Ovary (tissue), 9 donors: ENCODE measurements around the gene CRTC3. TPM values are rescaled to one million over a fixed set of nuclear protein-coding genes. Genes with fewer than 3 reads are reported as not detected.
A peak's percentile ranks its signal among the peaks of the same experiment; 100 is the strongest.

Experiments used
- DNase-seq, 5 donors: peaks; one replicate each; pipeline ENCODE4 v3.0.0-alpha.2; 2019 to 2020
- H3K27ac ChIP-seq, 2 donors: fragments of 200-600 bp; one replicate each; pipeline versions ENCODE4 v1.5.1 to v1.8.0; 2019 to 2022
- H3K27me3 ChIP-seq: fragments of 200-600 bp; one replicate; pipeline ENCODE4 v1.8.0; 2022
- H3K36me3 ChIP-seq: fragments of 200-600 bp; sonication (generic); one replicate; pipeline ENCODE4 v1.5.1; 2019
- H3K4me1 ChIP-seq: one replicate; pipeline ENCODE4 v1.8.1; 2013; ENCODE audit warnings: mild to moderate bottlenecking, moderate library complexity; ENCODE audit not compliant: insufficient read depth
- H3K4me3 ChIP-seq: fragments of 200-600 bp; sonication (generic); one replicate; pipeline ENCODE4 v1.5.1; 2017
- H3K9me3 ChIP-seq, 2 donors: fragments of 200-600 bp in 1 of 2; sonication (generic) in 1 of 2; one replicate each; pipeline versions ENCODE4 v1.5.1 to v1.8.1; 2013 to 2019; ENCODE audit warnings: mild to moderate bottlenecking in 1 of 2, moderate library complexity in 1 of 2
- EP300 ChIP-seq: sonication (generic); formaldehyde crosslinking; IDR thresholded peaks from one replicate; pipeline ENCODE4 v1.6.1; 2017; ENCODE audit warnings: antibody characterized with exemption
- POLR2A ChIP-seq: fragments of 450-650 bp; IDR thresholded peaks from one replicate; pipeline ENCODE4 v1.6.1; 2017; ENCODE audit warnings: antibody characterized with exemption, mild to moderate bottlenecking, moderate library complexity
- WGBS, 3 donors: extraction: QIAGEN DNeasy Blood & Tissue Kit in 1 of 3; methylation state at CpG; one replicate each; pipeline versions ENCODE4 v1.1.5 to v1.1.7; 2013 to 2017; 5-methylcytosine and 5-hydroxymethylcytosine counted together
- intact Hi-C, 4 donors: fragments of 100-400 bp; cut with DNase I; formaldehyde crosslinking; loops; one replicate each; pipeline versions ENCODE4 v1.11.0 to v1.15.1; 2022 to 2023
- polyA plus RNA-seq, 2 donors: library from polyadenylated mRNA; stranded (reverse); fragments of 200-250 nt in 1 of 2; fragments of 350-450 nt in 1 of 2; fragmentation: Illumina TruSeq in 1 of 2; extraction: RNeasy Lipid Tissue Mini Kit (QIAGEN cat#74804) in 1 of 2; gene quantifications; one replicate each; pipeline ENCODE4 v1.2.3, GENCODE V29; 2013 to 2014
- total RNA-seq, 7 donors: library from RNA; depleted of rRNA in 2 of 7; stranded (reverse); fragments of >200 nt in 2 of 7; fragmentation: NEBNext Ultra II Directional in 3 of 7; extraction: Animal tissue kit (Norgen Biotek cat#: 25700) in 3 of 7; gene quantifications; one replicate each; pipeline versions ENCODE4 v1.1.0 to v1.2.4, GENCODE V29; 2016 to 2023
- TF ChIP-seq, protein P1 (sequence below), 3 donors: fragments of 450-650 bp in 2 of 3; fragments of 200-600 bp in 1 of 3; IDR thresholded peaks; one replicate each; pipeline versions ENCODE4 v1.5.1 to v1.8.0; 2016 to 2022; ENCODE audit warnings: antibody characterized with exemption in 3 of 3, mild to moderate bottlenecking in 1 of 3
- donor health status: DM: no; HTN: no; CAD: no; lungs with moderate emphysema.
- donor health status: DM: no; HTN: no; CAD: no.
- donor health status: Bipolar disorder and iron deficiency.
- donor health status: DM: yes; HTN: yes; CAD: no.
- donor health status: DM: no; HTN: no; CAD: no.
- donor health status: DM: yes; HTN: yes; CAD: no.

Gene CRTC3
- total and polyA plus RNA-seq, 9 donors, result 36.9 to 106 (median 85.4) TPM

GRCh38 chr15:90644952-90645725, 115.4 kb downstream of the CRTC3 start:
- Histone ChIP-seq H3K27me3 (no peaks in the 10 kb centered on the region), H3K9me3 (no peaks in the 10 kb centered on the region), H3K36me3 (no peaks in the 10 kb centered on the region), H3K27ac (no peak overlapping the region), H3K4me1 (no peaks in the 10 kb centered on the region), H3K4me3 (no peak overlapping the region)
- DNase-seq, result no peak
- TF ChIP-seq POLR2A, result no peak
- WGBS, 3 donors, result 70 to 74% (median 72%) methylated on average over 9 of the region's 9 CpGs
- intact Hi-C loops, result loop anchor here in 3 of 4 donors (5.0 to 10.0 kb wide), 3 partner anchors 50 to 242 kb away; partner anchors contain the start of gene FES (in 1 of the 3)

- no peak for TF ChIP-seq EP300
- TF ChIP-seq POLR2A, result no peak
- TF ChIP-seq, protein P1, sequence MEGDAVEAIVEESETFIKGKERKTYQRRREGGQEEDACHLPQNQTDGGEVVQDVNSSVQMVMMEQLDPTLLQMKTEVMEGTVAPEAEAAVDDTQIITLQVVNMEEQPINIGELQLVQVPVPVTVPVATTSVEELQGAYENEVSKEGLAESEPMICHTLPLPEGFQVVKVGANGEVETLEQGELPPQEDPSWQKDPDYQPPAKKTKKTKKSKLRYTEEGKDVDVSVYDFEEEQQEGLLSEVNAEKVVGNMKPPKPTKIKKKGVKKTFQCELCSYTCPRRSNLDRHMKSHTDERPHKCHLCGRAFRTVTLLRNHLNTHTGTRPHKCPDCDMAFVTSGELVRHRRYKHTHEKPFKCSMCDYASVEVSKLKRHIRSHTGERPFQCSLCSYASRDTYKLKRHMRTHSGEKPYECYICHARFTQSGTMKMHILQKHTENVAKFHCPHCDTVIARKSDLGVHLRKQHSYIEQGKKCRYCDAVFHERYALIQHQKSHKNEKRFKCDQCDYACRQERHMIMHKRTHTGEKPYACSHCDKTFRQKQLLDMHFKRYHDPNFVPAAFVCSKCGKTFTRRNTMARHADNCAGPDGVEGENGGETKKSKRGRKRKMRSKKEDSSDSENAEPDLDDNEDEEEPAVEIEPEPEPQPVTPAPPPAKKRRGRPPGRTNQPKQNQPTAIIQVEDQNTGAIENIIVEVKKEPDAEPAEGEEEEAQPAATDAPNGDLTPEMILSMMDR (IDR thresholded peaks at IDR 0.05), result no peak
- 74 to 83% (median 76%) methylated on average over 23 of the region's 23 CpGs for WGBS, 3 donors
- peak overlapping the region in 1 of 2 donors; percentile 35 for H3K27ac ChIP-seq
- H3K9me3 ChIP-seq, result no peaks in the 10 kb centered on the region
- no peak for DNase-seq
- no peak overlapping the region for H3K4me3 ChIP-seq
- intact Hi-C loops, result loop anchor here in 3 of 4 donors (5.0 to 10.0 kb wide), 3 partner anchors 49 to 241 kb away; partner anchors contain the start of gene FES (in 1 of the 3)
- no peaks in the 10 kb centered on the region for H3K4me1 ChIP-seq
- no peaks in the 10 kb centered on the region for H3K36me3 ChIP-seq
- no peaks in the 10 kb centered on the region for H3K27me3 ChIP-seq
Observed at GRCh38 chr15:90645873-90646575, 116.3 kb downstream of the CRTC3 start.

- TF ChIP-seq EP300, result no peak
- no peak for TF ChIP-seq POLR2A
- TF ChIP-seq, protein P1 (IDR thresholded peaks at IDR 0.05), result no peak
Observed at GRCh38 chr15:90646662-90647305, 117.1 kb downstream of the CRTC3 start.

GRCh38 chr15:90647326-90647725, 117.6 kb downstream of the CRTC3 start:
- H3K36me3 ChIP-seq, result no peaks in the 10 kb centered on the region
- WGBS, 3 donors, result 21% methylated on average over 2 of the region's 2 CpGs; no CpG with 5 or more reads in 2 of the 3 donors
- no peaks in the 10 kb centered on the region for H3K4me1 ChIP-seq
- no peak overlapping the region for H3K27ac ChIP-seq
- H3K4me3 ChIP-seq, result no peak overlapping the region
- no peak for TF ChIP-seq POLR2A
- intact Hi-C loops, result loop anchor here in 3 of 4 donors (5.0 to 10.0 kb wide), 3 partner anchors 47 to 240 kb away; partner anchors contain the start of gene FES (in 1 of the 3)
- DNase-seq, result no peak
- H3K27me3 ChIP-seq, result no peaks in the 10 kb centered on the region
- no peaks in the 10 kb centered on the region for H3K9me3 ChIP-seq

More at GRCh38 chr15:90646662-90647305, 117.1 kb downstream of the CRTC3 start:
- no peak for DNase-seq
- Histone ChIP-seq H3K4me1 (no peaks in the 10 kb centered on the region), H3K4me3 (no peak overlapping the region), H3K36me3 (no peaks in the 10 kb centered on the region), H3K27me3 (no peaks in the 10 kb centered on the region), H3K9me3 (no peaks in the 10 kb centered on the region), H3K27ac (no peak overlapping the region)
- intact Hi-C loops, result loop anchor here in 3 of 4 donors (5.0 to 10.0 kb wide), 3 partner anchors 48 to 241 kb away; partner anchors contain the start of gene FES (in 1 of the 3)
- 61 to 69% (median 62%) methylated on average over 6 of the region's 6 CpGs for WGBS, 3 donors
